GM18499 (cell line): ENCODE data around the gene TMEM233.
"Not testable (repeated sequence)": the region's sequence is repeated elsewhere in the genome, so short reads cannot be mapped to it uniquely, and the experiment has no call there.

Source experiments
- ATAC-seq: cut with Tn5 transposase; IDR thresholded peaks from one replicate; pipeline ENCODE4 v1.9.1; 2021; ENCODE audit warnings: moderate number of reproducible peaks; ENCODE audit not compliant: insufficient read depth, unreplicated experiment

TMEM233 gene

GRCh38 chr12:119652665-119653064 lies 59.1 kb downstream of the TMEM233 start:
- ATAC-seq, result no peak

DNA sequence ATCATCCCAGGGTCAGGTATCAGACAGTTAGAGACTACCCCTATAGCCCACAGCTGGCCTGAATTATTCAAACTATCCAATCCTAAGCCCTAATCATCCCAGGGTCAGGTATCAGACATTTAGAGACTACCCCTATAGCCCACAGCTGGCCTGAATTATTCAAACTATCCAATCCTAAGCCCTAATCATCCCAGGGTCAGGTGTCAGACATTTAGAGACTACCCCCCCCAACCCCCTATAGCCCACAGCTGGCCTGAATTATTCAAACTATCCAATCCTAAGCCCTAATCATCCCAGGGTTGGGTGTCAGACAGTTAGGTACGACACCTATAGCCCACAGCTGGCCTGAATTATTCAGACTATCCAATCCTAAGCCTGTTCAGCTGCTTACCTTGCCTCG lies 63.4 kb downstream of the TMEM233 start:
- ATAC-seq, result not testable (repeated sequence)

GRCh38 chr12:119658166-119658565 lies 64.6 kb downstream of the TMEM233 start:
- ATAC-seq, result not testable (repeated sequence)

DNA sequence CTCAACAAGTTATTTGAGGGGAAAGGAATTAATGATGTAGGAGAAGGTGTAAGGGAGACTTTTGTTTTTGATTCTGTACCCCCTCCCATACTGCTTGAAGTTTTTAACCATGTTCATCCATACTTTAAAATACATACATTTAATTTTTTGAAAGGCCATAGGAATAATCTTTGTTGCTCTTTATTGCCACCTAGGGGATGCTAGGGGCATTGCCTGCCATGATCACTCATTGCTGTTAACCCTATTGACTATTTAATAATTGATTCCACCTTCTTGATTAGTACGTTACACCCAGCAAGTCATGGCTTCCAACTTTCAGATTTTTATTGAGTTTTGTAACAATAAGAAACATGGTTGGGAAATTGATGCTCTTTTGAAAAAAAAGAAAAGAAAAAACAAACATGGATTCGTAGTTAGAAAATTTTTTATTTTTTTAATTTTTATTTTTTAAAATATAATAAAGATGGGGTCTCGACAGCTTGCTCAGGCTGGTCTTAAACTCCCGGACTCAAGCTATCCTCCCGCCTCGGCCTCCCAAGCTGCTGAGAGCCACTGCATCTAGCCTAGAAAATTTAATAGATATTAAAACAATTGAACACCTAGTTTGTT lies 65.8 kb downstream of the TMEM233 start:
- no peak for ATAC-seq

GRCh38 chr12:119660076-119660475 lies 66.5 kb downstream of the TMEM233 start:
- ATAC-seq, result no peak

DNA sequence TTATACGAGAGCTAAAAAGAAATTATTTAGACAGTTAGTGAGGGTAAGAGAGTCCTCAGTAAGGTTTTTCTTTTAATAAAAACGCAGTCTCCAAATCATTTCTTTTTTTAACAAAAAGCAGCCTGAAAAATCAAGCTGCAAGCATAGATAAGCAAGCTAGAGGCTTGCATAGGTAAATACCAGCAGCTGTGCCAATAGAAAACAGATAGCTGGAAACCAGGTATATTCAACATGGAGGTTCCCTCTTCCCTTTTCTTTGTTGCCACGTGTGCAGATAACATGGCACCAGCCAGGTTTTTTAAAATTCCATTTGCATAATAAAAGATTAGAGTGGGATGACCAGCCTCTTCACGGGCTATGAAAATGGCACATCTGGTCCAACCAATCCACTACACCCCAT lies 68.3 kb downstream of the TMEM233 start:
- no peak for ATAC-seq

DNA sequence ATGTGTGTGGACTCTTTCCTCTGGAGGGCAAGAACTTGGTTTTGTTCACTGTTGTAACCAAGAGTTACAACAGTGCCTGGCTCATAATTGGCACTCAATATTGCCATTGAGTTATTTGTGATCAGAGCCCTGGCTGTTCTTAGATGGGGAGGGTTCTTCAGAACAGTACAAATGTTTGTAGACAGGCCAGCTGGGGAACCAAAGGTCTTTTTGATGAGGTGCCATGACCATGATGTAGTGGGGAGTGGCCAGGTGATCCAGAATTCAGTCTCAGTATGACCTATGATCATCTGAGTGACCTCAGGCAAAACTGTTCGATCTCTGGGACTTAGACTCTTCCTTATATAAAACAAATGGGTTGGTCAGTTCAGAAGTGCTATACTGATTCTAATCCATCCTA lies 71.1 kb downstream of the TMEM233 start:
- ATAC-seq, result no peak

- ATAC-seq, result no peak
Measured at GRCh38 chr12:119665164-119665929, 71.8 kb downstream of the TMEM233 start.

DNA sequence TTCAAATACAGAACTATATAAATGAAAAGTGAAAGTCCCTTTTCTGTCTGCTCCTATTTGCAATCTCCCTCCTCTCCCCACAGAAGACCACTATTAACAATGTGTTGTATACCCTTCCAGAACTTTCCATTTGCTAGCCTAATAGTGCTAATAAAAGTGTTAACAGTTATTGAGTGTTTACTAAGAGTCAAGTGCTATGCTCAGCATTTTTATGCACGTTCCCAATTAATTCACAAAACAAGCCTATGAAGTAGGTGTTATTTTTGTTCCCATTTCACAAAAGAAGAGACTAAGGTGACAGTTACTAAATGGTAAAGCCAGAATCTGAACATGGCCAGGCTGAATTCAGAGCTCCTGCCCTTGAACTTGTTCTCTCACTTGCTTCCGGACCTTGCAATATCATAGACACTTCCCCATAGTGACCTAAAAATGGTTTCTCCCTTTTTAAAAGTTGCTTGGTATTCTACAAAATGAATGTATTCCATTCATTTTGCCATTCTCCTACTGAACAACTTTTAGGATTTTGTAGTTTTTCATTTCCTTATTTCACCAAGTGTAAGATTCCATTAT lies 72.7 kb downstream of the TMEM233 start:
- no peak for ATAC-seq

- no peak for ATAC-seq
Measured at GRCh38 chr12:119666900-119667576, 73.5 kb downstream of the TMEM233 start.

DNA sequence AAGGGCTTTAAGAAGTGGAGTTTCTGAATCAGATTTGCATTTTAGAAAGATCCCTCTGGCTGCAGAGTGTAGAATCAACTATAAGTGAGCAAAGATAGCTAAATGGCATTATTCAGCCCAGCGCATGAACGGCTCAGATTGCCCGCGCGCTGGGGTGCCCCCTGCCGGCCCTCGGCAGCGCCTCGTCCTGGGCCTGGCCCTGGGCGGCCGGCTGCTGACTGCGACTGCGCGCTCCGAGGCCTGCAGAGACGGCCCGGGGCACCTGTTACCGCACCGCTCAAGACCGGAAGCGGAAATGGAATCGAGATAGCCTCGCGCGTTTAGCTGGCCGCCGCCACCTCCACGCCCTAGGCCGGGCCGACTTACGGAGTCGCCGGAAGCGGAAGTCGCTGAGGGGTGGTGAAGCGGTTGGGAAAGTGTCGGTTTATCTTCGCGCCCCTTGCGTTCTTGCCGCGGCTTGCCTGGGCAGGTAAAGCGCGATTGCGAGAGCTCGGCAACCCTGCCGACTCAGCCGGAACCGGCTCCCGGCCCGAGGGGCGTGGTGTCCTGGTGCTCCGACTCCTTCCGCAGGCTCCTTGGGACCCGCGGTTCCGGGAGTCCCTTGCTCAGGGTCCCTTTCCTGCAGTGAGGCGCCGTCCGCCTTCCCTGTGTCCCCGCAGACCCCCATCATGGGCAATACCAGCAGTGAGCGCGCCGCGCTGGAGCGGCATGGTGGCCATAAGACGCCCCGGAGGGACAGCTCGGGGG lies 74.2 kb downstream of the TMEM233 start, which contains the start of gene PRKAB1:
TSS of gene PRKAB1 (plus strand) at position 557 of the 747 bp plus-strand sequence. CDS start at position 669, 112 bp downstream.
- ATAC-seq, result peak; percentile 83

GRCh38 chr12:119668324-119668841 lies 74.8 kb downstream of the TMEM233 start:
- ATAC-seq, result no peak

GRCh38 chr12:119669744-119670472 lies 76.3 kb downstream of the TMEM233 start:
- ATAC-seq, result no peak

- ATAC-seq, result no peak
Measured at GRCh38 chr12:119671070-119671469, 77.5 kb downstream of the TMEM233 start.

DNA sequence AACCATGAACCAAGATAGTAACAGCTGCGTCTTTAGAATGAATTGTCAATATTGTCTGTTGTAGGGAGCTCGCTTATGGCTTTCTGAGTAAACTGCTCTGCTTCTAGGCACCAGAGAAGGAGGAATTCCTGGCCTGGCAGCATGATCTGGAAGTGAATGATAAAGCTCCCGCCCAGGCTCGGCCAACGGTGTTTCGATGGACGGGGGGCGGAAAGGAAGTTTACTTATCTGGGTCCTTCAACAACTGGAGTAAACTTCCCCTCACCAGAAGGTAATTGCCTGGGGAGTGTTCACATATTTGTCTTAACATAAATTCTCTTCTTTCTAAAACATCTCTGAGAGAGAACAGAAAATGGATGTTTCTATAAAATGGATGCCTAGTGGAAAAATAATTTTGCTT lies 78.6 kb downstream of the TMEM233 start:
- ATAC-seq, result no peak

DNA sequence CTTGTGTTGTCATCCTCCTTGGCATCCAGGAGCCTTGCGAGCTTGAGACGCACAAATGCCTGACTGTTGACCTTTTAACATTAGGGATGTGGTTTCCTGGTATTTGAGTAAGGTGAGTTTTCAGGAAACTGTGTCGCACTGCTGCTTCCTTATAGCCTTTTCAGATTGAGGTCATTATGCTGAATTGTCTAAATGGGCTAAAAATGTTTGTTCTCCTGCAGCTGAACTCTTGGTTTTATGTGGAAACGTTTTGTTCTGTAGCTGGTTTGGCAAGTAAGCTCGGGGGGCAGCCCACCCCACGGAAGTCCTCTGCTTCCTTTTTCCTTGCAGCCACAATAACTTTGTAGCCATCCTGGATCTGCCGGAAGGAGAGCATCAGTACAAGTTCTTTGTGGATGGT lies 80.1 kb downstream of the TMEM233 start:
- no peak for ATAC-seq

DNA sequence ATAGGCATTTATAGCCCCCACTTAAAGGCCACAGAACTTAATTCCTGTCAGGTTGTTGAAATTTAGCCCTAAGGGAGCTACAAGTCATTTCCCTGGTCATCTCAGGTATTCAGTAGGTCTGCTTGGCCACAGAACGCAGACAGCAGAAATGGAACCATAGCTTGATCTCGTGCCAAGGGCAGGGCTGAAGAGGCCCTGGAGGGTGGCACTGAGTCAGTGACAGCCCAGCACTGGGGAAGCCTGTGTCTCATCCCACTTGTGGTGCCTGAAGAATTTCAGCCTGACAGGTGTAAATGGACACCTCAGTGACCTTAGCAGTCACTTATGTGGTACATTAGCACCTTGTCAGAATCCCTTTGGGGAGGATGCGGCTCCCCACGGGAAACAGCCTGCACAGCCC lies 81.0 kb downstream of the TMEM233 start:
- no peak for ATAC-seq

- no peak for ATAC-seq
Measured at GRCh38 chr12:119676022-119676421, 82.4 kb downstream of the TMEM233 start.

DNA sequence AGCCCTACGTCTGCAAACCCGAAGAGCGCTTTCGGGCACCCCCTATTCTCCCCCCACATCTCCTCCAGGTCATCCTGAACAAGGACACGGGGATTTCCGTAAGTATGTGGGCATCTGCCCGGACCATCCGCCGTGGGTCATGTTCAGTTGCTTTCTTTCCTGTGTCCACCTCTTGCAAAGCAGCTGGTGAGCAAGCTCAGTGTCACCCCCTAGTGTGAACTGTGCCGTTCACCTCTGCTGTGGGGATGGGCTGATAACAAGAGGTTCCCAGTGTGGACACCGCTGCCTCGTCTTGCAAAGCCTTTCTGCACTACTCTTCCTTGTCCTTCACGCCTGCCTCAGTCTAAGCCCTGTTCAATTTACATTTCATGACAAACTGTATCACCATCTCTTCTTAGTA lies 83.0 kb downstream of the TMEM233 start:
- no peak for ATAC-seq
